DND-41 (cell line): ENCODE results near the gene ADD1.

ENCODE experiments used
- EZH2 ChIP-seq: IDR thresholded peaks from 3 replicates; pipeline ENCODE4 v1.6.1; 2012; ENCODE audit warnings: borderline replicate concordance, low read depth, mild to moderate bottlenecking, moderate library complexity, low read length, inconsistent platforms; ENCODE audit not compliant: severe bottlenecking
- TF ChIP-seq, protein P1 (sequence below): IDR thresholded peaks from 2 replicates; pipeline ENCODE4 v1.5.1; 2012; ENCODE audit warnings: borderline replicate concordance, low read length, moderate library complexity, mild to moderate bottlenecking; ENCODE audit not compliant: poor library complexity, severe bottlenecking; ENCODE audit errors: extremely low read depth

DNA sequence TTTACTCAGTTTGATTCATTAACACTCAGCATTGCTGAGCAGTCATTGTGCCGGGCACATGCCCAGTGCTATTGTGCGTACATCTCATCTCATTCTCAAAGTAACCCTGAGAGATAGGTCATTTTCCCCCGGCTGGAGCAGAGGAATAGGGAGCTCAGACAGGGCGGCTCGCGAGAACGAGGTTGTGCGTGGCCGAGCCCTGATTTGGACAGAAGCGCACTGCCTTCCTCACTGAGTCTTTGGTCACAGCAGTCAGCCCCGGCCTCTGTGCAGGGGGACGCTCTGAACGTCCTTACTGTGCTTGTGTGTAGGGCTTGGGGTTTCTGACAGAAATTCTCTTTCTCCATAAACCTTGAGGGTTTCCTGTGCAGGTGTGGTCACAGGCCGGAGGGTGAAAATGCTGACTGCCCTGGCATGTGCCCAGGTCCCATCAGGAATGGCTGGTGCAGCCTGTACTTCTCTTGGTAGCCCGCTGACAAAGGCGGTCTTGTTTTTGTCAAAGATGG, 80.1 kb downstream of the ADD1 start:
- no peak for TF ChIP-seq EZH2
- TF ChIP-seq, protein P1, sequence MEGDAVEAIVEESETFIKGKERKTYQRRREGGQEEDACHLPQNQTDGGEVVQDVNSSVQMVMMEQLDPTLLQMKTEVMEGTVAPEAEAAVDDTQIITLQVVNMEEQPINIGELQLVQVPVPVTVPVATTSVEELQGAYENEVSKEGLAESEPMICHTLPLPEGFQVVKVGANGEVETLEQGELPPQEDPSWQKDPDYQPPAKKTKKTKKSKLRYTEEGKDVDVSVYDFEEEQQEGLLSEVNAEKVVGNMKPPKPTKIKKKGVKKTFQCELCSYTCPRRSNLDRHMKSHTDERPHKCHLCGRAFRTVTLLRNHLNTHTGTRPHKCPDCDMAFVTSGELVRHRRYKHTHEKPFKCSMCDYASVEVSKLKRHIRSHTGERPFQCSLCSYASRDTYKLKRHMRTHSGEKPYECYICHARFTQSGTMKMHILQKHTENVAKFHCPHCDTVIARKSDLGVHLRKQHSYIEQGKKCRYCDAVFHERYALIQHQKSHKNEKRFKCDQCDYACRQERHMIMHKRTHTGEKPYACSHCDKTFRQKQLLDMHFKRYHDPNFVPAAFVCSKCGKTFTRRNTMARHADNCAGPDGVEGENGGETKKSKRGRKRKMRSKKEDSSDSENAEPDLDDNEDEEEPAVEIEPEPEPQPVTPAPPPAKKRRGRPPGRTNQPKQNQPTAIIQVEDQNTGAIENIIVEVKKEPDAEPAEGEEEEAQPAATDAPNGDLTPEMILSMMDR: no peak
